Body of pancreas (tissue), 4 donors: ENCODE measurements around the gene DNAJC18. TPM values are rescaled to one million over a fixed set of nuclear protein-coding genes. Genes with fewer than 3 reads are reported as not detected.
A peak's percentile ranks its signal among the peaks of the same experiment; 100 is the strongest.

Experiments
- ATAC-seq: fragments of 150-250 bp; one replicate; pipeline ENCODE4 v1.9.1; 2016
- DNase-seq, 4 donors: peaks; one replicate each; pipeline ENCODE4 v3.0.0-alpha.2; 2019
- H3K27ac ChIP-seq, 4 donors: fragments of 200-600 bp; sonication (generic); 1 replicate in 3 of 4; 2 replicates in 1 of 4; pipeline versions ENCODE4 v1.5.1 to v1.6.1; 2016 to 2019; ENCODE audit warnings: mild to moderate bottlenecking in 1 of 4, mixed read lengths in 1 of 4, moderate library complexity in 1 of 4
- H3K27me3 ChIP-seq, 2 donors: fragments of 200-600 bp; sonication (generic); one replicate each; pipeline ENCODE4 v1.6.0; 2016; ENCODE audit warnings: mild to moderate bottlenecking in 1 of 2
- H3K36me3 ChIP-seq, 2 donors: fragments of 200-600 bp; sonication (generic); replicated peaks in 1 of 2; 2 replicates each; pipeline ENCODE4 v1.5.1; 2016; ENCODE audit warnings: low read depth in 2 of 2; ENCODE audit not compliant: insufficient read depth in 1 of 2
- H3K4me1 ChIP-seq: fragments of 200-600 bp; sonication (generic); one replicate; pipeline ENCODE4 v1.6.0; 2016
- H3K4me3 ChIP-seq, 2 donors: fragments of 200-600 bp; sonication (generic); 1 replicate in 1 of 2; 2 replicates in 1 of 2; pipeline ENCODE4 v1.5.1; 2016 to 2019
- H3K9me3 ChIP-seq, 3 donors: fragments of 200-600 bp; sonication (generic); 1 replicate in 2 of 3; 2 replicates in 1 of 3; pipeline ENCODE4 v1.5.1; 2016
- CTCF ChIP-seq, 7 experiments: fragments of 450-650 bp in 4 of 7; fragments of 200-600 bp in 3 of 7; sonication (generic) in 3 of 7; IDR thresholded peaks; one replicate each; pipeline ENCODE4 v1.5.1; 2016 to 2019; ENCODE audit warnings: antibody characterized with exemption in 7 of 7
- POLR2A ChIP-seq, 3 donors: fragments of 450-650 bp; IDR thresholded peaks; one replicate each; pipeline ENCODE4 v1.6.1; 2016; ENCODE audit warnings: antibody characterized with exemption in 3 of 3, mild to moderate bottlenecking in 2 of 3
- whole genome bisulfite sequencing, 2 donors: methylation state at CpG; one replicate each; pipeline ENCODE4 v1.1.5; 2017; 5-methylcytosine and 5-hydroxymethylcytosine counted together
- intact Hi-C: fragments of 100-400 bp; cut with DNase I; formaldehyde crosslinking; loops from one replicate; pipeline ENCODE4 v1.15.1; 2023
- total RNA-seq, 2 donors: library from RNA; depleted of rRNA; stranded (reverse); fragments of >200 nt; gene quantifications; one replicate each; pipeline ENCODE4 v1.1.0, GENCODE V29; 2016

The DNAJC18 gene
- total RNA-seq, 2 donors from 2014 or later, result 1.6 to 3.0 TPM

GRCh38 chr5:139401546-139401945, 37.8 kb downstream of the DNAJC18 start:
- TF ChIP-seq POLR2A (IDR thresholded peaks at IDR 0.05), result no peak
- no peak for TF ChIP-seq CTCF (IDR thresholded peaks at IDR 0.05)
- Histone ChIP-seq H3K4me3 (no peak overlapping the region), H3K4me1 (peaks cover 14% of the 10 kb centered on the region), H3K27me3 (no peaks in the 10 kb centered on the region), H3K36me3 (no peaks in the 10 kb centered on the region), H3K27ac (no peak overlapping the region), H3K9me3 (no peaks in the 10 kb centered on the region)
- DNase-seq (no peak), ATAC-seq (no peak)
- intact Hi-C loops, result no loop called here
- WGBS, 2 donors, result 91 to 92% methylated on average over 9 to 10 of the region's 10 CpGs

- Histone ChIP-seq H3K4me3 (no peak overlapping the region), H3K36me3 (no peaks in the 10 kb centered on the region), H3K27me3 (no peaks in the 10 kb centered on the region), H3K9me3 (no peaks in the 10 kb centered on the region), H3K27ac (no peak overlapping the region), H3K4me1 (peaks cover 20% of the 10 kb centered on the region)
- ATAC-seq, result no peak
- WGBS, 2 donors, result 70 to 71% methylated on average over 4 to 6 of the region's 6 CpGs
- intact Hi-C loops, result no loop called here
- no peak for DNase-seq
- TF ChIP-seq POLR2A (IDR thresholded peaks at IDR 0.05) (no peak), CTCF (IDR thresholded peaks at IDR 0.05) (no peak)
Observed at GRCh38 chr5:139399501-139400121, 39.7 kb downstream of the DNAJC18 start.

GRCh38 chr5:139397921-139398320, 41.4 kb downstream of the DNAJC18 start:
- ATAC-seq, result no peak
- 36 to 40% methylated on average over 6 of the region's 6 CpGs for WGBS, 2 donors

GRCh38 chr5:139396691-139397090, 42.6 kb downstream of the DNAJC18 start:
- no peak for DNase-seq
- 79 to 91% methylated on average over 6 to 8 of the region's 8 CpGs for WGBS, 2 donors
- Histone ChIP-seq H3K4me1 (peaks cover 30% of the 10 kb centered on the region), H3K4me3 (no peak overlapping the region), H3K27me3 (peaks cover 0 to 11% of the 10 kb centered on the region in 2 donors), H3K9me3 (no peaks in the 10 kb centered on the region), H3K36me3 (no peaks in the 10 kb centered on the region), H3K27ac (no peak overlapping the region)
- intact Hi-C loops, result no loop called here
- TF ChIP-seq POLR2A (IDR thresholded peaks at IDR 0.05) (no peak), CTCF (IDR thresholded peaks at IDR 0.05) (no peak)
- ATAC-seq, result no peak

More at GRCh38 chr5:139397921-139398320, 41.4 kb downstream of the DNAJC18 start:
- H3K36me3 ChIP-seq, result no peaks in the 10 kb centered on the region
- peaks cover 0 to 11% of the 10 kb centered on the region in 2 donors for H3K27me3 ChIP-seq
- peaks cover 27% of the 10 kb centered on the region for H3K4me1 ChIP-seq
- no peak overlapping the region for H3K27ac ChIP-seq
- no peaks in the 10 kb centered on the region for H3K9me3 ChIP-seq
- TF ChIP-seq CTCF (IDR thresholded peaks at IDR 0.05) (no peak), POLR2A (IDR thresholded peaks at IDR 0.05) (no peak)
- H3K4me3 ChIP-seq, result no peak overlapping the region
- peak in 1 of 4 donors; percentile 46 for DNase-seq
- intact Hi-C loops, result no loop called here
